CD4-positive, alpha-beta T cell (primary cell): ENCODE measurements around the gene GNA12. TPM values are rescaled to one million over a fixed set of nuclear protein-coding genes. Genes with fewer than 3 reads are reported as not detected.
A peak's percentile ranks its signal among the peaks of the same experiment; 100 is the strongest.

Source experiments
- ATAC-seq: fragments of 200-7000 bp; cut with Tn5 transposase; one replicate; pipeline ENCODE4 v1.10.0; 2022; ENCODE audit warnings: mild to moderate bottlenecking; ENCODE audit not compliant: poor library complexity
- CTCF ChIA-PET: fragments of 350-600 bp; sonication (Branson Sonifier 250); formaldehyde crosslinking; loops from one replicate; lab custom pipeline; 2021; ENCODE audit warnings: antibody characterized with exemption, inconsistent platforms; lab: Charles Lee
- POLR2A ChIA-PET: fragments of 350-600 bp; sonication (Branson Sonifier 250); formaldehyde crosslinking; loops from one replicate; lab custom pipeline; 2021; ENCODE audit warnings: antibody characterized with exemption, inconsistent platforms; lab: Charles Lee
- DNase-seq, 14 experiments: peaks; one replicate each; pipeline ENCODE4 v3.0.0-alpha.2; 2013 to 2020; ENCODE audit warnings: mixed read lengths in 2 of 14
- H3K27ac ChIP-seq, 2 donors: one replicate each; pipeline versions ENCODE4 v1.5.1 to v1.7.0; 2013; ENCODE audit warnings: low read length in 2 of 2, low read depth in 1 of 2, mild to moderate bottlenecking in 1 of 2
- H3K27me3 ChIP-seq, 2 experiments: 1 replicate in 1 of 2; 2 replicates in 1 of 2; pipeline versions ENCODE4 v1.6.1 to v1.7.0; 2013; ENCODE audit warnings: low read length in 2 of 2, control low read depth in 1 of 2, mild to moderate bottlenecking in 1 of 2, moderate library complexity in 1 of 2; ENCODE audit not compliant: insufficient read depth in 2 of 2, control insufficient read depth in 1 of 2
- H3K36me3 ChIP-seq: one replicate; pipeline ENCODE4 v1.6.1; 2013; ENCODE audit warnings: low read length, control low read depth; ENCODE audit not compliant: insufficient read depth
- H3K4me1 ChIP-seq: one replicate; pipeline ENCODE4 v1.6.1; 2013; ENCODE audit warnings: low read length, control low read depth; ENCODE audit not compliant: insufficient read depth
- H3K4me3 ChIP-seq: one replicate; pipeline ENCODE4 v1.5.1; 2013; ENCODE audit warnings: mild to moderate bottlenecking, low read length, moderate library complexity
- H3K9me3 ChIP-seq, 2 experiments: 1 replicate in 1 of 2; 2 replicates in 1 of 2; pipeline versions ENCODE4 v1.6.1 to v1.7.0; 2013; ENCODE audit warnings: low read length in 2 of 2, mild to moderate bottlenecking in 2 of 2, control low read depth in 1 of 2, moderate library complexity in 1 of 2; ENCODE audit not compliant: control insufficient read depth in 1 of 2, insufficient read depth in 1 of 2
- H3K27ac Mint-ChIP-seq: one replicate; pipeline ENCODE4 v1.8.0; 2020; ENCODE audit warnings: mixed read lengths
- H3K27me3 Mint-ChIP-seq: one replicate; pipeline ENCODE4 v1.8.0; 2021; ENCODE audit warnings: mixed read lengths
- H3K36me3 Mint-ChIP-seq: one replicate; pipeline ENCODE4 v1.8.0; 2021; ENCODE audit warnings: low read depth, mixed read lengths
- H3K4me1 Mint-ChIP-seq: one replicate; pipeline ENCODE4 v1.8.0; 2021; ENCODE audit warnings: low read depth, mixed read lengths
- H3K4me3 Mint-ChIP-seq: one replicate; pipeline ENCODE4 v1.8.0; 2020; ENCODE audit warnings: mild to moderate bottlenecking, mixed read lengths
- H3K9me3 Mint-ChIP-seq: one replicate; pipeline ENCODE4 v1.8.0; 2020; ENCODE audit warnings: mixed read lengths
- intact Hi-C, 2 experiments: fragments of 100-400 bp; cut with DNase I in 1 of 2; cut with micrococcal nuclease in 1 of 2; formaldehyde crosslinking; loops; one replicate each; pipeline versions ENCODE4 v1.15.1 to v1.9.0; 2023 to 2025; cut with DNase I, micrococcal nuclease
- total RNA-seq, 174 experiments: library from RNA in 2 of 174; stranded (reverse) in 2 of 174; gene quantifications; one replicate each; pipeline ENCODE4 v1.2.3 and lab custom pipeline; 2021 to 2026
- TF ChIP-seq, protein P1 (sequence below): fragments of 200-600 bp; IDR thresholded peaks from one replicate; pipeline ENCODE4 v1.8.0; 2022; ENCODE audit warnings: antibody characterized with exemption, mild to moderate bottlenecking

The GNA12 gene
- total RNA-seq, 2 experiments from 2014 or later, result 16.0 to 16.1 TPM

DNA sequence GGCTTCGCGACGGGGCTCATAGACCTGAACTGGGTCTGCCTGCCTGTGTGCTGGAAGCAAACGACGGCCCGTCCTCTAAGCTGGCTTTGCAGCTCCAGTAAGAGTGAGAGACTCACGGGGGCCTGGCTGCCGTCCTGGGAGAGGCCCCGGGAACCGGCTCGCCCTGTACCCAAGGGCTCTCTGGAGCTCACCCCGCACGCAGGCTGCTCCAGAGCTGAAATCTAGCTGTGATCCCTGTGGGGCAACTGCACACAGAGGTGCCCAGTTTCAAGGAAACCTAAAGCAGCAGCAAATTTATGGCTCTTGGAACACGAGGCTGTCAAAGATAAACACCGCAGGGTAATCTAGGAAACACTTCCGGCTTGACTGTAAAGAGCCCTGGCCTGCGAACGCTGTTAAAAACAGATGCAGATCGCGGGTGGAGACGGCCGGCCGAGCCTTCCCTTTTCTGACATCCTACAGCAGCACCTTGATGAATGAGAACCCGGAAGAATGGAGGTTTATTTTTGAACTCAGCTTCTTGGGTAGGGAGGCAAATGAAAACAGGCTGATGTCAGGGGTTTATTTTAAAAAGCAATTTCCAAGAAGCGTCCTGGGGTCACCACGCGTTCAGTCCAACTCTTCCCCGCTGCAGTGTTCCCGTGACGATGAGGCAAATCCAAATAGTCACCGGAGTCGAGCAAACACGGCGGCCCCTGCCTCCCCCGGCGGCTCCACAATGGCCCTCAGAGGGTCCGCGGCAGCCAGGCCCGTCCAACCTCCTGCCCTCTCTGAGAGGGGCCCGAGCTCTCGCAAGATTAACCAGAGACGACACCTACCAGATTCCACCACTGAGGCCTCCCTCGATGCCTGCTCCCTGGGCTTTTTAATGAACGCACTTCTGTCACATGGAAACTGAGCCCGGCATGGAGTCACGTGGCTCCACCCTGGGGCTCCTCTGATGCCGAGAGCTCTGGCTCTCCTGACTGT lies 126.5 kb downstream of the GNA12 start:
- no peaks in the 10 kb centered on the region for H3K27me3 Mint-ChIP-seq
- H3K36me3 Mint-ChIP-seq, result no peaks in the 10 kb centered on the region
- CTCF ChIA-PET, result interaction anchor here (0.5 to 2.0 kb wide), 2 partner anchors 8 to 137 kb away, joined by 3 to 24 read pairs; no protein-coding TSS in a partner anchor
- Histone ChIP-seq H3K27me3 (no peaks in the 10 kb centered on the region), H3K9me3 (peaks cover 0 to 4% of the 10 kb centered on the region in 2 experiments), H3K27ac (no peak overlapping the region), H3K4me3 (no peak overlapping the region), H3K36me3 (no peaks in the 10 kb centered on the region), H3K4me1 (peaks cover 72% of the 10 kb centered on the region)
- no peaks in the 10 kb centered on the region for H3K9me3 Mint-ChIP-seq
- H3K4me1 Mint-ChIP-seq, result peaks cover 66% of the 10 kb centered on the region
- peak overlapping the region; percentile 61 for H3K4me3 Mint-ChIP-seq
- ATAC-seq (peak; percentile 37), DNase-seq (peak in 8 of 14 experiments; percentile 21 to 54 (median 37))
- TF ChIP-seq, protein P1, sequence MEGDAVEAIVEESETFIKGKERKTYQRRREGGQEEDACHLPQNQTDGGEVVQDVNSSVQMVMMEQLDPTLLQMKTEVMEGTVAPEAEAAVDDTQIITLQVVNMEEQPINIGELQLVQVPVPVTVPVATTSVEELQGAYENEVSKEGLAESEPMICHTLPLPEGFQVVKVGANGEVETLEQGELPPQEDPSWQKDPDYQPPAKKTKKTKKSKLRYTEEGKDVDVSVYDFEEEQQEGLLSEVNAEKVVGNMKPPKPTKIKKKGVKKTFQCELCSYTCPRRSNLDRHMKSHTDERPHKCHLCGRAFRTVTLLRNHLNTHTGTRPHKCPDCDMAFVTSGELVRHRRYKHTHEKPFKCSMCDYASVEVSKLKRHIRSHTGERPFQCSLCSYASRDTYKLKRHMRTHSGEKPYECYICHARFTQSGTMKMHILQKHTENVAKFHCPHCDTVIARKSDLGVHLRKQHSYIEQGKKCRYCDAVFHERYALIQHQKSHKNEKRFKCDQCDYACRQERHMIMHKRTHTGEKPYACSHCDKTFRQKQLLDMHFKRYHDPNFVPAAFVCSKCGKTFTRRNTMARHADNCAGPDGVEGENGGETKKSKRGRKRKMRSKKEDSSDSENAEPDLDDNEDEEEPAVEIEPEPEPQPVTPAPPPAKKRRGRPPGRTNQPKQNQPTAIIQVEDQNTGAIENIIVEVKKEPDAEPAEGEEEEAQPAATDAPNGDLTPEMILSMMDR, result no peak
- POLR2A ChIA-PET, result interaction anchor here (0.6 to 2.3 kb wide), 3 partner anchors 8 to 144 kb away, joined by 4 to 12 read pairs (median 6); no protein-coding TSS in a partner anchor
- peak overlapping the region; percentile 87 for H3K27ac Mint-ChIP-seq
- intact Hi-C loops, result loop anchor here in 1 of 2 experiments (10.0 kb wide), 1 partner anchor 153 kb away; no protein-coding TSS in a partner anchor

DNA sequence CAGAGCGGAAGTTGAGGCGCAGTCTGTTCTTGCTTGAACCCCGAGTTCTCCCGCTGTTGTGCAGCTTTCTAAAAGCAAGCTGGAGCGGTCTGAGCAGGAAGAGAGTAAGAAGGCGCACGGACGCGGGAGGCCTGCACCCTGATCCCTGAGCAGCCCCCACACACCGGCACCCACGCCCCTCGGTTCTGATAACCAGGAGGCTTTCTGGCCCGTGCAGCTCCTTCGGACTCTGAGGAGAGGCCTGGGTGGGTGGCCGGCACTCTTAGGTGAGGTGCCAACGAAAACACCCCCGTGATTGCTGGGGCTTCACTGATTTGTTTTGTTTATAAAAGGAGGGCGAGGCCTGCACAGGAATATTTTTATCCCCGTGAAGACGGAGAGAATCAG lies 127.2 kb downstream of the GNA12 start:
- Histone ChIP-seq H3K4me1 (peaks cover 77% of the 10 kb centered on the region), H3K36me3 (no peaks in the 10 kb centered on the region), H3K27me3 (no peaks in the 10 kb centered on the region), H3K4me3 (no peak overlapping the region), H3K27ac (no peak overlapping the region), H3K9me3 (peaks cover 0 to 4% of the 10 kb centered on the region in 2 experiments)
- Mint-ChIP-seq H3K27me3 (no peaks in the 10 kb centered on the region), H3K9me3 (no peaks in the 10 kb centered on the region), H3K4me3 (peak overlapping the region; percentile 38), H3K36me3 (no peaks in the 10 kb centered on the region), H3K27ac (peak overlapping the region; percentile 87), H3K4me1 (peaks cover 66% of the 10 kb centered on the region)
- ChIA-PET CTCF (no interaction called here), POLR2A (interaction anchor here (0.6 to 1.4 kb wide), 2 partner anchors 18 to 144 kb away, joined by 4 to 6 read pairs; no protein-coding TSS in a partner anchor)
- TF ChIP-seq, protein P1, result no peak
- intact Hi-C loops, result loop anchor here in 1 of 2 experiments (10.0 kb wide), 1 partner anchor 152 kb away; no protein-coding TSS in a partner anchor
- ATAC-seq (no peak), DNase-seq (no peak)

DNA sequence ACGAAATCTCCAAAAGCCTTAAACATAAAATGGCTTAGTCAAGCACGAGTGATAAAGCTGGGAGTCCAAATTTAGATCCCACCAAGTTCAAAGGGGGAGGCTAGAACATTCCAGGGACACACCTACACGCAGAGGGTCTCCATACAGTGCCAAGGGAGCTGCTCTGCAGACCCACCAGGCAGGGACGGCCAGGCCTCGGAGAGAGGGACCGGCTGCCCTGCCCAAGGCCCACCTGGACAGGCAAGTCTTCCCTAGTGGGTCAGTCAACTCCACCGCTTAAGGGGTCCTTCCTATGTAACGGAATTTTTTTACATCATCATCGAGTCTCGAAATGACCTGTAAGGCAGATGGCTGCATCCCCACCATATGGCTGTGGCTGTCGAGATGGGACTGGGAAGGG lies 127.6 kb downstream of the GNA12 start:
- H3K4me1 ChIP-seq, result peaks cover 81% of the 10 kb centered on the region
- no peak overlapping the region for H3K27ac ChIP-seq
- Mint-ChIP-seq H3K27ac (peak overlapping the region; percentile 87), H3K27me3 (no peaks in the 10 kb centered on the region), H3K4me1 (peaks cover 66% of the 10 kb centered on the region), H3K36me3 (no peaks in the 10 kb centered on the region), H3K9me3 (no peaks in the 10 kb centered on the region), H3K4me3 (peak overlapping the region; percentile 81)
- no peaks in the 10 kb centered on the region for H3K27me3 ChIP-seq
- TF ChIP-seq, protein P1, result no peak
- ATAC-seq (no peak), DNase-seq (no peak)
- H3K4me3 ChIP-seq, result no peak overlapping the region
- ChIA-PET POLR2A (interaction anchor here (1.1 to 1.4 kb wide), 2 partner anchors 17 to 18 kb away, joined by 6 to 8 read pairs; no protein-coding TSS in a partner anchor), CTCF (no interaction called here)
- H3K36me3 ChIP-seq, result no peaks in the 10 kb centered on the region
- H3K9me3 ChIP-seq, result peaks cover 0 to 4% of the 10 kb centered on the region in 2 experiments
- intact Hi-C loops, result loop anchor here in 1 of 2 experiments (10.0 kb wide), 1 partner anchor 152 kb away; no protein-coding TSS in a partner anchor
